IMR-90 (cell line): ENCODE data around the gene CALHM6. TPM values are rescaled to one million over a fixed set of nuclear protein-coding genes. Genes with fewer than 3 reads are reported as not detected.

Experiments
- ATAC-seq: fragments of 200-7000 bp; cut with Tn5 transposase; 2 replicates; pipeline ENCODE4 v1.9.1; 2020; ENCODE audit warnings: low read depth, mild to moderate bottlenecking, moderate library complexity
- BruUV-seq: library from RNA; stranded (reverse); fragments of 400-500 nt; replicated peaks from 2 replicates; lab custom pipeline; 2021; lab: Mats Ljungman, UMichigan
- CTCF ChIA-PET: fragments of 300-600 bp; formaldehyde crosslinking; extraction: SDS; loops from one replicate; lab custom pipeline; 2021; ENCODE audit warnings: antibody characterized with exemption; lab: Yijun Ruan, JAX
- POLR2A ChIA-PET: fragments of 300-600 bp; sonication (Branson Sonifier 250); formaldehyde crosslinking; loops from one replicate; lab custom pipeline; 2022; ENCODE audit warnings: antibody characterized with exemption; ENCODE audit not compliant: unreplicated experiment; lab: Charles Lee
- DNase-seq: peaks from one replicate; pipeline ENCODE4 v3.0.0; 2013
- H2AFZ ChIP-seq: replicated peaks from 2 replicates; pipeline ENCODE3; 2013; ENCODE audit warnings: low read length, mild to moderate bottlenecking; ENCODE audit not compliant: poor library complexity
- H2AK5ac ChIP-seq: 2 replicates; pipeline ENCODE4 v1.6.1; 2013; ENCODE audit warnings: low read depth, low read length, inconsistent platforms
- H2AK9ac ChIP-seq: replicated peaks from 2 replicates; pipeline ENCODE3; 2013; ENCODE audit warnings: mild to moderate bottlenecking, low read depth, low read length, moderate library complexity; ENCODE audit not compliant: poor library complexity
- H2BK120ac ChIP-seq: 2 replicates; pipeline ENCODE4 v1.6.1; 2013; ENCODE audit warnings: low read depth, low read length, inconsistent platforms
- H2BK15ac ChIP-seq: 3 replicates; pipeline ENCODE4 v1.6.1; 2013; ENCODE audit warnings: low read depth, low read length, inconsistent platforms
- H2BK20ac ChIP-seq: 2 replicates; pipeline ENCODE4 v1.6.1; 2013; ENCODE audit warnings: low read depth, mild to moderate bottlenecking, inconsistent platforms, low read length, moderate library complexity
- H2BK5ac ChIP-seq: 2 replicates; pipeline ENCODE4 v1.6.1; 2013; ENCODE audit warnings: mild to moderate bottlenecking, low read depth, low read length, inconsistent platforms; ENCODE audit not compliant: poor library complexity, severe bottlenecking
- H3K14ac ChIP-seq: replicated peaks from 2 replicates; pipeline ENCODE4 v1.6.1; 2013; ENCODE audit warnings: low read depth, low read length, inconsistent platforms
- H3K18ac ChIP-seq: 2 replicates; pipeline ENCODE4 v1.6.1; 2013; ENCODE audit warnings: low read depth, low read length, control low read depth
- H3K23ac ChIP-seq: 2 replicates; pipeline ENCODE4 v1.6.1; 2013; ENCODE audit warnings: low read depth, low read length, inconsistent platforms
- H3K27ac ChIP-seq: 2 replicates; pipeline ENCODE4 v1.5.1; 2013; ENCODE audit warnings: mild to moderate bottlenecking, control low read depth, low read length; ENCODE audit not compliant: insufficient read depth
- H3K27me3 ChIP-seq: 2 replicates; pipeline ENCODE4 v1.6.1; 2013; ENCODE audit warnings: low read length; ENCODE audit not compliant: control insufficient read depth, insufficient read depth
- H3K36me3 ChIP-seq: 2 replicates; pipeline ENCODE4 v1.6.1; 2013; ENCODE audit warnings: low read length, mixed read lengths; ENCODE audit not compliant: control insufficient read depth, insufficient read depth
- H3K4ac ChIP-seq: 2 replicates; pipeline ENCODE4 v1.6.1; 2013; ENCODE audit warnings: low read depth, low read length, inconsistent platforms
- H3K4me1 ChIP-seq: 2 replicates; pipeline ENCODE4 v1.6.1; 2013; ENCODE audit warnings: low read length, mixed read lengths; ENCODE audit not compliant: control insufficient read depth, insufficient read depth
- H3K4me2 ChIP-seq: 2 replicates; pipeline ENCODE4 v1.6.1; 2013; ENCODE audit warnings: low read depth, mild to moderate bottlenecking, control low read depth, low read length, moderate library complexity
- H3K4me3 ChIP-seq: 2 replicates; pipeline ENCODE4 v1.5.1; 2013; ENCODE audit warnings: low read depth, mild to moderate bottlenecking, control low read depth, low read length, moderate library complexity; ENCODE audit not compliant: insufficient read depth
- H3K56ac ChIP-seq: 2 replicates; pipeline ENCODE4 v1.6.1; 2013; ENCODE audit warnings: low read length, inconsistent platforms; ENCODE audit not compliant: insufficient read depth; ENCODE audit errors: extremely low read depth
- H3K79me1 ChIP-seq, 2 experiments: 2 replicates each; pipeline ENCODE4 v1.6.1; 2013; ENCODE audit warnings: low read length in 2 of 2, inconsistent platforms in 1 of 2, low read depth in 1 of 2
- H3K9ac ChIP-seq: 2 replicates; pipeline ENCODE4 v1.6.1; 2013; ENCODE audit warnings: low read depth, low read length, control low read depth
- H3K9me1 ChIP-seq: 2 replicates; pipeline ENCODE4 v1.6.1; 2013; ENCODE audit warnings: low read length, inconsistent platforms; ENCODE audit not compliant: insufficient read depth
- H3K9me3 ChIP-seq: 2 replicates; pipeline ENCODE4 v1.6.1; 2013; ENCODE audit warnings: low read length; ENCODE audit not compliant: control insufficient read depth, insufficient read depth
- H4K20me1 ChIP-seq: 2 replicates; pipeline ENCODE4 v1.6.1; 2013; ENCODE audit warnings: low read length, inconsistent platforms; ENCODE audit not compliant: insufficient read depth
- H4K5ac ChIP-seq: 2 replicates; pipeline ENCODE4 v1.6.1; 2013; ENCODE audit warnings: mild to moderate bottlenecking, low read depth, low read length, control low read depth
- H4K8ac ChIP-seq, 2 experiments: 2 replicates each; pipeline ENCODE4 v1.6.1; 2013; ENCODE audit warnings: low read depth in 2 of 2, low read length in 2 of 2, control low read depth in 1 of 2, inconsistent platforms in 1 of 2
- H4K91ac ChIP-seq: 2 replicates; pipeline ENCODE4 v1.6.1; 2013; ENCODE audit warnings: low read depth, low read length, inconsistent platforms; ENCODE audit not compliant: insufficient read depth
- CEBPB ChIP-seq: IDR thresholded peaks from 2 replicates; pipeline ENCODE4 v1.6.1; 2012; ENCODE audit warnings: low read depth, low read length, improper control_type of control experiment
- MAFK ChIP-seq: IDR thresholded peaks from 2 replicates; pipeline ENCODE4 v1.6.1; 2012; ENCODE audit warnings: low read depth, low read length, improper control_type of control experiment
- NFE2L2 ChIP-seq: fragments of 150-350 bp; IDR thresholded peaks from 2 replicates; pipeline ENCODE4 v1.6.1; 2016; ENCODE audit warnings: low read depth, mild to moderate bottlenecking, low read length
- RAD21 ChIP-seq: IDR thresholded peaks from 2 replicates; pipeline ENCODE4 v1.6.1; 2012; ENCODE audit warnings: low read length, improper control_type of control experiment
- RFX5 ChIP-seq: IDR thresholded peaks from 2 replicates; pipeline ENCODE4 v1.8.0; 2012; ENCODE audit warnings: low read depth, mild to moderate bottlenecking, low read length, moderate library complexity
- WGBS, 2 experiments: methylation state at CpG; one replicate each; pipeline versions ENCODE4 v1.1.5 to v1.1.7; 2013; ENCODE audit warnings: missing lambda C conversion rate in 2 of 2; ENCODE audit not compliant: insufficient read length in 1 of 2; ENCODE audit errors: extremely low coverage in 2 of 2; 5-methylcytosine and 5-hydroxymethylcytosine counted together
- dilution Hi-C: fragments of 300-500 bp; cut with HindIII; formaldehyde crosslinking; loops from one replicate; pipeline ENCODE4 v1.14.3; 2018; ENCODE audit warnings: low sequenced_read_pairs; ENCODE audit not compliant: unreplicated experiment
- in situ Hi-C: fragments of 300-500 bp; cut with MboI; formaldehyde crosslinking; loops from 3 replicates; pipeline ENCODE4 v1.14.3; 2019; ENCODE audit warnings: low sequenced_read_pairs, inconsistent platforms, mixed read lengths
- intact Hi-C: fragments of 100-400 bp; cut with micrococcal nuclease; formaldehyde crosslinking; loops from 2 replicates; pipeline ENCODE4 v1.10.0; 2022
- polyA plus RNA-seq, 3 experiments: library from polyadenylated mRNA; depleted of rRNA; stranded (reverse); fragments of >200 nt; gene quantifications; 2 replicates each; pipeline ENCODE4 v1.2.3, GENCODE V29; 2012; ENCODE audit warnings: low replicate concordance in 1 of 3
- total RNA-seq: library from RNA; depleted of rRNA; stranded (reverse); fragments of >200 nt; gene quantifications from 2 replicates; pipeline ENCODE4 v1.2.3, GENCODE V29; 2012
- TF ChIP-seq, protein P1 (sequence below): conservative IDR thresholded peaks from 2 replicates; pipeline ENCODE4 v1.5.1; 2012; ENCODE audit warnings: mild to moderate bottlenecking, low read depth, low read length, improper control_type of control experiment

Gene CALHM6
- total and polyA plus RNA-seq, 2 of the 4 experiments (the other 2 are of a cell fraction), result 0.72 to 1.5 TPM

DNA sequence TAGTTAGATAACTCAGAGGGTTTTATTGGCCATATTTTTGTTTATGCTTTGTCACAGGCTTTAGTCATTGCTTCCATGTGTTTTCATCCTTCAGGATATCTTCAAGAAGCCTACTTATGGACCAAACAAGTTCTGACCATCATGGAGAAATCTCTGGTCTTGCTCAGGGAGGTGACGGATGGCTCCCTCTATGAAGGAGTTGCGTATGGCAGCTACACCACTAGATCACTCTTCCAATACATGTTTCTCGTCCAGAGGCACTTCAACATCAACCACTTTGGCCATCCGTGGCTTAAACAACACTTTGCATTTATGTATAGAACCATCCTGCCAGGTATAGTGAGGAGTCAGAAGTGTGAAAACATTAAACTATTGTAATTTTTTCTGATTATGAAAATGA is 30.3 kb upstream of the CALHM6 start:
- H3K27me3 ChIP-seq, result no peaks in the 10 kb centered on the region
- dilution Hi-C loops (no loop called here), intact Hi-C loops (no loop called here)

More for the DNA sequence above, 30.3 kb upstream of the CALHM6 start:
- H2BK20ac ChIP-seq, result no peak overlapping the region
- no peak overlapping the region for H3K9ac ChIP-seq
- H3K56ac ChIP-seq, result no peak overlapping the region
- ChIA-PET CTCF (no interaction called here), POLR2A (no interaction called here)
- H2BK5ac ChIP-seq, result no peak overlapping the region
- no peaks in the 10 kb centered on the region for H3K9me3 ChIP-seq
- H3K14ac ChIP-seq, result no peak overlapping the region
- no peak overlapping the region for H3K4me2 ChIP-seq
- no peak overlapping the region for H2AK5ac ChIP-seq
- DNase-seq, result no peak
- in situ Hi-C loops, result loop anchor here (25.0 kb wide), 1 partner anchor 144 kb away; the partner anchor contains the start of gene TSPYL1
- H3K27ac ChIP-seq, result no peak overlapping the region
- no peak overlapping the region for H2BK120ac ChIP-seq
- no peak overlapping the region for H4K5ac ChIP-seq
- peaks cover 15 to 17% of the 10 kb centered on the region in 2 experiments; a peak in 3 of 4 replicates for H3K79me1 ChIP-seq
- peaks cover 5% of the 10 kb centered on the region for H3K9me1 ChIP-seq
- H2BK15ac ChIP-seq, result no peak overlapping the region
- no peak overlapping the region for H2AK9ac ChIP-seq
- H4K91ac ChIP-seq, result no peak overlapping the region
- no peak for ATAC-seq
- no peak overlapping the region for H3K18ac ChIP-seq
- peaks cover 23% of the 10 kb centered on the region for H3K36me3 ChIP-seq
- no TSS peak for BruUV-seq
- no peak overlapping the region for H2AFZ ChIP-seq
- no peaks in the 10 kb centered on the region for H4K20me1 ChIP-seq
- H3K4ac ChIP-seq, result no peak overlapping the region
- WGBS, 2 experiments, result 100% methylated on average over 1 of the region's 4 CpGs; no CpG with 5 or more reads in 1 of the 2 experiments
- TF ChIP-seq RFX5, result no peak
- TF ChIP-seq RAD21, result no peak
- no peak for TF ChIP-seq CEBPB
- no peak for TF ChIP-seq NFE2L2
- TF ChIP-seq, protein P1, sequence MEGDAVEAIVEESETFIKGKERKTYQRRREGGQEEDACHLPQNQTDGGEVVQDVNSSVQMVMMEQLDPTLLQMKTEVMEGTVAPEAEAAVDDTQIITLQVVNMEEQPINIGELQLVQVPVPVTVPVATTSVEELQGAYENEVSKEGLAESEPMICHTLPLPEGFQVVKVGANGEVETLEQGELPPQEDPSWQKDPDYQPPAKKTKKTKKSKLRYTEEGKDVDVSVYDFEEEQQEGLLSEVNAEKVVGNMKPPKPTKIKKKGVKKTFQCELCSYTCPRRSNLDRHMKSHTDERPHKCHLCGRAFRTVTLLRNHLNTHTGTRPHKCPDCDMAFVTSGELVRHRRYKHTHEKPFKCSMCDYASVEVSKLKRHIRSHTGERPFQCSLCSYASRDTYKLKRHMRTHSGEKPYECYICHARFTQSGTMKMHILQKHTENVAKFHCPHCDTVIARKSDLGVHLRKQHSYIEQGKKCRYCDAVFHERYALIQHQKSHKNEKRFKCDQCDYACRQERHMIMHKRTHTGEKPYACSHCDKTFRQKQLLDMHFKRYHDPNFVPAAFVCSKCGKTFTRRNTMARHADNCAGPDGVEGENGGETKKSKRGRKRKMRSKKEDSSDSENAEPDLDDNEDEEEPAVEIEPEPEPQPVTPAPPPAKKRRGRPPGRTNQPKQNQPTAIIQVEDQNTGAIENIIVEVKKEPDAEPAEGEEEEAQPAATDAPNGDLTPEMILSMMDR, result no peak
- no peak for TF ChIP-seq MAFK
- H3K4me3 ChIP-seq, result no peak overlapping the region
- H3K23ac ChIP-seq, result no peak overlapping the region
- no peaks in the 10 kb centered on the region for H3K4me1 ChIP-seq
- H4K8ac ChIP-seq, result no peak overlapping the region
